Activated T-helper 1 cell treated with anti-CD3 and anti-CD28 coated beads, Interleukin-12 subunit alpha, Interleukin-12 subunit beta, Interleukin-2, Interleukin-4 antibody, amounts not matched to agents 30 ng/mL and 10 ng/mL and 1 ng/mL, durations not matched to agents 14 hours and 24 hours and 36 hours (primary cell): ENCODE results near the gene CISD1. TPM values are rescaled to one million over a fixed set of nuclear protein-coding genes. Genes with fewer than 3 reads are reported as not detected.
"Not testable (repeated sequence)": the region's sequence is repeated elsewhere in the genome, so short reads cannot be mapped to it uniquely, and the experiment has no call there.

Source experiments
- DNase-seq: peaks from one replicate; pipeline ENCODE4 v3.0.0; 2021; ENCODE audit warnings: low spot score
- H3K27ac Mint-ChIP-seq: one replicate; pipeline ENCODE4 v1.8.0; 2021; ENCODE audit warnings: mild to moderate bottlenecking, mixed read lengths
- H3K27me3 Mint-ChIP-seq: one replicate; pipeline ENCODE4 v1.8.0; 2022; ENCODE audit warnings: mild to moderate bottlenecking, moderate library complexity, mixed read lengths; ENCODE audit not compliant: insufficient read depth
- H3K36me3 Mint-ChIP-seq: one replicate; pipeline ENCODE4 v1.8.0; 2021; ENCODE audit warnings: low read depth, mixed read lengths
- H3K4me1 Mint-ChIP-seq: one replicate; pipeline ENCODE4 v1.8.0; 2021; ENCODE audit warnings: low read depth, mixed read lengths
- H3K4me3 Mint-ChIP-seq: one replicate; pipeline ENCODE4 v1.8.0; 2021; ENCODE audit warnings: mild to moderate bottlenecking, moderate library complexity, mixed read lengths
- H3K9me3 Mint-ChIP-seq: one replicate; pipeline ENCODE4 v1.8.0; 2021; ENCODE audit warnings: mixed read lengths
- intact Hi-C: fragments of 100-400 bp; cut with micrococcal nuclease; formaldehyde crosslinking; loops from one replicate; pipeline ENCODE4 v1.15.1; 2024
- total RNA-seq: library from RNA; stranded (reverse); gene quantifications from 2 replicates; pipeline ENCODE4 v1.2.3, GENCODE V29; 2022

Gene CISD1
- total RNA-seq, 1 donor from 2014 or later = 50.4 TPM

- DNase-seq, H3K4me3 Mint-ChIP-seq, intact Hi-C loops, H3K27me3 Mint-ChIP-seq, H3K27ac Mint-ChIP-seq: not testable (repeated sequence)
- peaks cover 21% of the 10 kb centered on the region for H3K4me1 Mint-ChIP-seq
- peaks cover 34% of the 10 kb centered on the region for H3K9me3 Mint-ChIP-seq
- peaks cover 15% of the 10 kb centered on the region for H3K36me3 Mint-ChIP-seq
Observed at GRCh38 chr10:58244666-58245065, 24.3 kb upstream of the CISD1 start.

- intact Hi-C loops = no loop called here
- peaks cover 24% of the 10 kb centered on the region for H3K36me3 Mint-ChIP-seq
- H3K4me1 Mint-ChIP-seq = peaks cover 21% of the 10 kb centered on the region
Observed at GRCh38 chr10:58253184-58253583, 15.8 kb upstream of the CISD1 start.

DNA sequence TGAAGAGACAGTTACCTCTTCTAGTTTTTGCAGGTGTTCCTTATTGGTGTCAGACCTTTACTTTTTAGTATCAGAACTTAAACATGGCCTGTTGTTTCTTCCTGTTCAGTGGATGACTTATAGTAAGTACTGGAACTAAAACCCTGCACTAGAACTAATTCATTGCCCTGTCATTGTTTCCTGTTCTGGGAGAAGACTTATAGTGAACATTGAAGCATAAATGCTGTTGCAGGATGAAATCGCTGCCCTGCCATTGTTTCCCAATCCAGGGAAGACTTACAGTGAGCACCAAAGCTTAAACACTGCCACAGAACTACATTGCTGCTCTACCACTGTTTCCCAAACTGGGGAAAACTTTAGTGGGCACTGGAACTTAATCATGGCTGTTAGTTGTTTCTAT lies 14.3 kb upstream of the CISD1 start:
- H3K9me3 Mint-ChIP-seq = peaks cover 20% of the 10 kb centered on the region
- peaks cover 21% of the 10 kb centered on the region for H3K4me1 Mint-ChIP-seq
- H3K36me3 Mint-ChIP-seq = peaks cover 20% of the 10 kb centered on the region
- H3K27me3 Mint-ChIP-seq = no peaks in the 10 kb centered on the region
- intact Hi-C loops = loop anchor here (2.0 kb wide), 1 partner anchor 14 kb away; no protein-coding TSS in a partner anchor
- H3K27ac Mint-ChIP-seq = no peak overlapping the region
- H3K4me3 Mint-ChIP-seq = no peak overlapping the region
- no peak for DNase-seq

More at GRCh38 chr10:58253184-58253583, 15.8 kb upstream of the CISD1 start:
- Mint-ChIP-seq H3K4me3 (no peak overlapping the region), H3K27ac (no peak overlapping the region), H3K27me3 (no peaks in the 10 kb centered on the region), H3K9me3 (peaks cover 27% of the 10 kb centered on the region)
- no peak for DNase-seq

DNA sequence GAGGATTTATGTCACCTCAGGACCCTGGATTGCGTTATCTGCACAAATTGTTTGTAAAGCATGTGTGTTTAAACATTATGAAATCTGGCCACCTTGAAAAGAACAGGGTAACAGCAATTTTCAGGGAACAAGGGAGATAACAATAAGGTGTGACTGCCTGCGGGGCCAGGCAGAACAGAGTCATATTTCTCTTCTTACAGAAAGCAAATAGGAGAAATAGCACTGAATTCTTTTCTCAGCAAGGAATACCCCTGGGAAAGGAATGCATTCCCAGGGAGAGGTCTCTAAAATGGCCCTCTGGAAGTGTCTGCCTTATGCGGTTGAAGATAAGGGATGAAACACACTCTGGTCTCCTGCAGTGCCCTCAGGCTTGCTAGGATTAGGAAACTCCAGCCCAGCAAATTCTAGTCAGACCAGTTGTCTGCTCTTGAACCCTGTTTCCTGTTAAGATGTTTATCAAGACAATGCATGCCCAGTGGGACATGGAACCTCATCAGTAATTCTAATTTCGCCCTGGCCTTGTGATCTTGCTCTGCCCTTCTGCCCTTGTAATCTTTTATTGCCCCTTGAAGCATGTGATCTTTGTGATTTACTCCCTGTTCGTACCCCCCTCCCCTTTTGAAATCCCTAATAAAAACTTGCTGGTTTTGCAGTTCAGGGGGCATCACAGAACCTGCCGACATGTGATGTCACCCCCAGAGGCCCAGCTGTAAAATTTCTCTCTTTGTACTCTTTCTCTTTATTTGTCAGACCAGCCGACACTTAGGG lies 12.8 kb upstream of the CISD1 start:
- Mint-ChIP-seq H3K9me3 (peaks cover 20% of the 10 kb centered on the region), H3K36me3 (peaks cover 20% of the 10 kb centered on the region), H3K4me1 (peaks cover 21% of the 10 kb centered on the region)
- DNase-seq, H3K4me3 Mint-ChIP-seq, H3K27me3 Mint-ChIP-seq, intact Hi-C loops, H3K27ac Mint-ChIP-seq: not testable (repeated sequence)

GRCh38 chr10:58258977-58259692 lies 9.8 kb upstream of the CISD1 start:
- H3K4me1 Mint-ChIP-seq = peaks cover 23% of the 10 kb centered on the region
- peaks cover 11% of the 10 kb centered on the region for H3K36me3 Mint-ChIP-seq
- no peak for DNase-seq
- intact Hi-C loops = no loop called here
- no peak overlapping the region for H3K27ac Mint-ChIP-seq
- no peak overlapping the region for H3K4me3 Mint-ChIP-seq
- H3K27me3 Mint-ChIP-seq = no peaks in the 10 kb centered on the region
- H3K9me3 Mint-ChIP-seq = peaks cover 6% of the 10 kb centered on the region

DNA sequence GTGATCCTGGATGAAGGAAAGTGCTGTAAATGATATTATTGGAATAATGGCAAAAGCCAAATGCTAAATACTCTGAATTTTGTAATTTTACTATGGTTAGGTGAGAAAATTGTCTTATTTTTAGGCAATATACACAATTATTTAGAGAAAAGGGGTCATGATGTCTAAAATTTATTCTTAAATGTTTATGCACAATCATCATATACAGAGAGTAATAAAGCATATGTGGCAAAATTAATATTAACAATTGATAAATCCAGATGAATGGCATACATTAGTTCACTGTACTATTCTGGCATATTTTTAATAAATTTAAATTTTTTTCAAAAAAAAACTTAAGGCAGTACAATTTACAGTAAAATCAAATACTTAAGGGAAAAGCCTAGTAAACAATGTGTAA lies 8.6 kb upstream of the CISD1 start:
- Mint-ChIP-seq H3K4me3 (no peak overlapping the region), H3K4me1 (peaks cover 27% of the 10 kb centered on the region)

GRCh38 chr10:58262766-58263165 lies 6.2 kb upstream of the CISD1 start:
- intact Hi-C loops = loop anchor here (5.0 kb wide), 1 partner anchor 40 kb away; no protein-coding TSS in a partner anchor
- Mint-ChIP-seq H3K9me3 (no peaks in the 10 kb centered on the region), H3K4me3 (no peak overlapping the region), H3K4me1 (peaks cover 39% of the 10 kb centered on the region), H3K36me3 (peaks cover 3% of the 10 kb centered on the region), H3K27ac (no peak overlapping the region), H3K27me3 (no peaks in the 10 kb centered on the region)
- no peak for DNase-seq

More for the DNA sequence above, 8.6 kb upstream of the CISD1 start:
- Mint-ChIP-seq H3K27ac (no peak overlapping the region), H3K9me3 (peaks cover 3% of the 10 kb centered on the region), H3K36me3 (peaks cover 10% of the 10 kb centered on the region), H3K27me3 (no peaks in the 10 kb centered on the region)
- intact Hi-C loops = loop anchor here (5.0 kb wide), 1 partner anchor 38 kb away; no protein-coding TSS in a partner anchor
- DNase-seq = no peak

- intact Hi-C loops = loop anchor here (5.0 kb wide), 3 partner anchors 42 to 1643 kb away; partner anchors contain the start of gene CCDC6
- peak overlapping the region; percentile 98 for H3K4me3 Mint-ChIP-seq
Observed at GRCh38 chr10:58264780-58265179, 4.2 kb upstream of the CISD1 start.

GRCh38 chr10:58265249-58265648 lies 3.7 kb upstream of the CISD1 start:
- peaks cover 47% of the 10 kb centered on the region for H3K4me1 Mint-ChIP-seq
- H3K9me3 Mint-ChIP-seq = no peaks in the 10 kb centered on the region
- intact Hi-C loops = loop anchor here (5.0 kb wide), 2 partner anchors 1612 to 1642 kb away; partner anchors contain the start of gene CCDC6
- no peak overlapping the region for H3K27ac Mint-ChIP-seq
- H3K4me3 Mint-ChIP-seq = peak overlapping the region; percentile 98
- DNase-seq = no peak
- no peaks in the 10 kb centered on the region for H3K27me3 Mint-ChIP-seq
- H3K36me3 Mint-ChIP-seq = peaks cover 3% of the 10 kb centered on the region

More at GRCh38 chr10:58264780-58265179, 4.2 kb upstream of the CISD1 start:
- Mint-ChIP-seq H3K4me1 (peaks cover 47% of the 10 kb centered on the region), H3K27ac (no peak overlapping the region), H3K9me3 (no peaks in the 10 kb centered on the region), H3K27me3 (no peaks in the 10 kb centered on the region), H3K36me3 (peaks cover 3% of the 10 kb centered on the region)
- no peak for DNase-seq

- intact Hi-C loops = loop anchor here (1.0 to 5.0 kb wide), 4 partner anchors 29 to 1641 kb away; partner anchors contain the start of genes CCDC6 and TFAM
- H3K36me3 Mint-ChIP-seq = peaks cover 3% of the 10 kb centered on the region
- DNase-seq = peak; percentile 24
- peak overlapping the region; percentile 98 for H3K4me3 Mint-ChIP-seq
- H3K9me3 Mint-ChIP-seq = no peaks in the 10 kb centered on the region
- peaks cover 53% of the 10 kb centered on the region for H3K4me1 Mint-ChIP-seq
- H3K27me3 Mint-ChIP-seq = no peaks in the 10 kb centered on the region
- H3K27ac Mint-ChIP-seq = peak overlapping the region; percentile 95
Observed at GRCh38 chr10:58266003-58266825, 2.7 kb upstream of the CISD1 start.

DNA sequence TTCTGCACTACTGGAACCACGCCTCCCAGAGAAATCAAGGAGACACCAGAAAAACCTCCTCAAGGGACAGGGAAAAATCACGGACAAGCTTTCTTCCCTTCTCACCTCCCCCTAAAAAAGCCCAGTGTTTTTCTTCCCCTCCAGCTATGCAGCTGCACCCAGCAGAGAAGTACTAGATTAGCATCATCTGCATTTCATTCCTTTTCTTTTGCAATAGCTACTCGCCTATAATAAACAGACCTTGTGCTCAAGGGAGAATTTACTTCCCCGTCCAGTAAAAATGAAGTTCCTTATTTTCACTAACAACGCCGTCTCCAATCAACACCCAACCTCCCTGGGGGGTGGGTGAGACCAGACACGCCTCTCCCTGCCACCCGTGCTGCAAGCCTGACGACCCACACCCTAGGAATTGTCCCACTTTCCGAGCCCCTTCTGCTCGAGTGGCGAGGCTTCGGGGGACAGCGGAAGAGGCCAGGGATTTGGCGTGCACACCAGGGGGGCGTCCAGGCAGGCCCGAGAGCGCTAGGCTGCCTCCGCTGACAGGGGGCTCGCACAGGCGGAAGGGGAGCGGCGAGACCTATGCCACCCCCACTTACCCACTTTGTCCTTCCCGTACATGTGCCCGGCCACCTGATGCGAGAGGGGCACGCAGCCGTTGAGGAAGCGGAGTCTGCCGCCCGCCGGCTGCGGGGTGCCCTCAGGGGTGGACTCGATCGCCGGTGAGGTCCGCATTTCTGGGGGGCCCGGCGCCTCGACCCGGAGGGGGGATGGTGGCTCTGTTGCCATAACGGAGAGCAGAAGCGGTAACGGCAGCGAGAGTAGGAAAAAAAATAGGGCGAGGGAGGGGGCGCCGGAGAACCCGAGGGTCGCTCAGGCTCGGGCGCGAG lies 1.9 kb upstream of the CISD1 start:
- H3K27me3 Mint-ChIP-seq = no peaks in the 10 kb centered on the region
- no peaks in the 10 kb centered on the region for H3K9me3 Mint-ChIP-seq
- peaks cover 53% of the 10 kb centered on the region for H3K4me1 Mint-ChIP-seq
- H3K27ac Mint-ChIP-seq = peak overlapping the region; percentile 95
- peak overlapping the region; percentile 98 for H3K4me3 Mint-ChIP-seq
- DNase-seq = peak; percentile 22
- intact Hi-C loops = loop anchor here (1.0 to 5.0 kb wide), 4 partner anchors 30 to 1640 kb away; partner anchors contain the start of genes CCDC6 and TFAM
- peaks cover 3% of the 10 kb centered on the region for H3K36me3 Mint-ChIP-seq
